AG04450 (cell line): Measurements from ENCODE around the gene SPATA6L. TPM values are rescaled to one million over a fixed set of nuclear protein-coding genes. Genes with fewer than 3 reads are reported as not detected.

Experiments used
- CTCF ChIA-PET: fragments of 300-600, 350-600 bp; formaldehyde crosslinking; extraction: SDS; loops from one replicate; lab custom pipeline; 2022; ENCODE audit warnings: antibody characterized with exemption, inconsistent platforms; lab: Charles Lee
- POLR2A ChIA-PET: fragments of 350-600 bp; formaldehyde crosslinking; extraction: SDS; loops from one replicate; lab custom pipeline; 2021; ENCODE audit warnings: antibody characterized with exemption, inconsistent platforms; lab: Yijun Ruan, JAX
- DNase-seq: peaks from one replicate; pipeline ENCODE4 v3.0.0-alpha.2; 2011; ENCODE audit warnings: low read depth, low spot score
- H3K27ac ChIP-seq: one replicate; pipeline ENCODE4 v1.5.1; 2012; ENCODE audit warnings: low read depth, low read length, control low read depth
- H3K27me3 ChIP-seq: one replicate; pipeline ENCODE4 v1.6.0; 2012; ENCODE audit warnings: low read length; ENCODE audit not compliant: control insufficient read depth, insufficient read depth
- H3K4me3 ChIP-seq: 2 replicates; pipeline ENCODE4 v1.5.1; 2011; ENCODE audit warnings: mild to moderate bottlenecking, low read depth, low read length, control low read depth
- H3K9me3 ChIP-seq: 2 replicates; pipeline ENCODE4 v1.5.1; 2012; ENCODE audit warnings: low read length; ENCODE audit not compliant: control insufficient read depth, insufficient read depth
- polyA plus RNA-seq: library from polyadenylated mRNA; depleted of rRNA; stranded (reverse); fragments of >200 nt; gene quantifications from 2 replicates; pipeline ENCODE4 v1.2.3, GENCODE V29; 2011
- TF ChIP-seq, protein P1 (sequence below): IDR thresholded peaks from 2 replicates; pipeline ENCODE4 v1.5.1; 2011; ENCODE audit warnings: low read depth, low read length, control low read depth, inconsistent platforms

The SPATA6L gene
- polyA plus RNA-seq, 1 experiment: 1.0 TPM

GRCh38 chr9:4700091-4700490, 33.8 kb upstream of the SPATA6L start:
- DNase-seq: no peak
- no peak overlapping the region for H3K4me3 ChIP-seq
- ChIA-PET CTCF (no interaction called here), POLR2A (interaction anchor here (0.6 kb wide), 1 partner anchor 479 kb away, joined by 3 read pairs; no protein-coding TSS in a partner anchor)
- H3K27me3 ChIP-seq: no peaks in the 10 kb centered on the region
- no peak overlapping the region for H3K27ac ChIP-seq
- TF ChIP-seq, protein P1, sequence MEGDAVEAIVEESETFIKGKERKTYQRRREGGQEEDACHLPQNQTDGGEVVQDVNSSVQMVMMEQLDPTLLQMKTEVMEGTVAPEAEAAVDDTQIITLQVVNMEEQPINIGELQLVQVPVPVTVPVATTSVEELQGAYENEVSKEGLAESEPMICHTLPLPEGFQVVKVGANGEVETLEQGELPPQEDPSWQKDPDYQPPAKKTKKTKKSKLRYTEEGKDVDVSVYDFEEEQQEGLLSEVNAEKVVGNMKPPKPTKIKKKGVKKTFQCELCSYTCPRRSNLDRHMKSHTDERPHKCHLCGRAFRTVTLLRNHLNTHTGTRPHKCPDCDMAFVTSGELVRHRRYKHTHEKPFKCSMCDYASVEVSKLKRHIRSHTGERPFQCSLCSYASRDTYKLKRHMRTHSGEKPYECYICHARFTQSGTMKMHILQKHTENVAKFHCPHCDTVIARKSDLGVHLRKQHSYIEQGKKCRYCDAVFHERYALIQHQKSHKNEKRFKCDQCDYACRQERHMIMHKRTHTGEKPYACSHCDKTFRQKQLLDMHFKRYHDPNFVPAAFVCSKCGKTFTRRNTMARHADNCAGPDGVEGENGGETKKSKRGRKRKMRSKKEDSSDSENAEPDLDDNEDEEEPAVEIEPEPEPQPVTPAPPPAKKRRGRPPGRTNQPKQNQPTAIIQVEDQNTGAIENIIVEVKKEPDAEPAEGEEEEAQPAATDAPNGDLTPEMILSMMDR: no peak
- H3K9me3 ChIP-seq: no peaks in the 10 kb centered on the region

DNA sequence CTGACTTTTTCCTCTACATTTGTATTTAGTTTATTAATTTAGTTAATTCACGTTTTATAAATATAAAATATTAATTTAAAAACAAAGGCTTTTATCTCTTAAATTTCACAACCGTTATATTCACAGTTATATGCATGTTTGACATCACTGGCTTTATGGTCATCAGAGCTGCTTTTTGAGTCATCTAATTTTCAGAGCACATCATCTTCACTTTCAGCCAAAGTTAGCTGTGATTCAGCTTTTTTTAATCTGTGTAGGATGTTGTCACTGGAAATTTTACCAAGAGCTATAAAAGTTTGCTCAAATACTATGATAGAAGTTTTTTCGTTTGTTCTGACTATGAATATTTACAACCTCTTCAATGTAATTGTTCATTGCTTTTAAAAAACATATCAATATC, 25.5 kb upstream of the SPATA6L start:
- Histone ChIP-seq H3K9me3 (no peaks in the 10 kb centered on the region), H3K4me3 (no peak overlapping the region), H3K27me3 (no peaks in the 10 kb centered on the region), H3K27ac (no peak overlapping the region)
- CTCF ChIA-PET: interaction anchor here (0.9 to 1.2 kb wide), 2 partner anchors 13 to 27 kb away, joined by 3 to 4 read pairs; no protein-coding TSS in a partner anchor
- POLR2A ChIA-PET: no interaction called here
- DNase-seq: no peak
- TF ChIP-seq, protein P1: no peak

- H3K4me3 ChIP-seq: no peak overlapping the region
- no peak for DNase-seq
- ChIA-PET CTCF (no interaction called here), POLR2A (no interaction called here)
- H3K27ac ChIP-seq: no peak overlapping the region
- H3K9me3 ChIP-seq: no peaks in the 10 kb centered on the region
- H3K27me3 ChIP-seq: no peaks in the 10 kb centered on the region
- TF ChIP-seq, protein P1: no peak
These were observed 23.9 kb upstream of the SPATA6L start for GRCh38 chr9:4690144-4690543.

DNA sequence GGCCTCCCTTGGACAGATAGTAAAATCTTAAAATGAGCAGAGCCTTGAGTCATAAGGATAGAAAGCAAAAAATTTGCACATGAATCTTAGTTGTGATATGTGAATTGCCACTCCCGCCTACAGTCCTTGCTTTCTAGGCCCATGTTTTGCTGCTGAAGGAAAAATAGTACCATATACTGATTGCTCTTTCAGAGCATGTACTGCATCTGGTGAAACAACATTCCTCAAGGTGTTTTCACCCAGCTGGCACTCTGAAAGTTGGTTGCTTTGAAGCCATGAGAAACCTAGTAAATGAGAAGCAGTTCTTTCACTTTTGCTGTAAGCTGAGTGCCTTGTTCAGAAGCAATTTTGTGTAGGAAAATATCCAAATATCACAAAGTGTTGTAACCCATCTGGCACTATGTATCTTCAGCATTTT, 23.4 kb upstream of the SPATA6L start:
- no peak for DNase-seq
- H3K9me3 ChIP-seq: no peaks in the 10 kb centered on the region
- no peaks in the 10 kb centered on the region for H3K27me3 ChIP-seq
- ChIA-PET CTCF (no interaction called here), POLR2A (no interaction called here)
- H3K4me3 ChIP-seq: no peak overlapping the region
- TF ChIP-seq, protein P1: no peak
- no peak overlapping the region for H3K27ac ChIP-seq

- CTCF ChIA-PET: no interaction called here
- H3K27ac ChIP-seq: no peak overlapping the region
- POLR2A ChIA-PET: no interaction called here
- no peaks in the 10 kb centered on the region for H3K9me3 ChIP-seq
- DNase-seq: no peak
- no peak overlapping the region for H3K4me3 ChIP-seq
- TF ChIP-seq, protein P1: no peak
- no peaks in the 10 kb centered on the region for H3K27me3 ChIP-seq
These were observed 22.7 kb upstream of the SPATA6L start for GRCh38 chr9:4689021-4689420.
